NCI-H774 (cell line): ENCODE results near the gene TMEM86B.
"Not testable (repeated sequence)": the region's sequence is repeated elsewhere in the genome, so short reads cannot be mapped to it uniquely, and the experiment has no call there.

Experiments used
- DNase-seq: peaks from one replicate; lab custom pipeline; 2025; lab: John Stamatoyannopoulos, UW

TMEM86B gene

GRCh38 chr19:55241935-55242464 lies 13.4 kb upstream of the TMEM86B start:
- DNase-seq: no peak

- no peak for DNase-seq
These were observed 12.8 kb upstream of the TMEM86B start for GRCh38 chr19:55241143-55241934.

DNA sequence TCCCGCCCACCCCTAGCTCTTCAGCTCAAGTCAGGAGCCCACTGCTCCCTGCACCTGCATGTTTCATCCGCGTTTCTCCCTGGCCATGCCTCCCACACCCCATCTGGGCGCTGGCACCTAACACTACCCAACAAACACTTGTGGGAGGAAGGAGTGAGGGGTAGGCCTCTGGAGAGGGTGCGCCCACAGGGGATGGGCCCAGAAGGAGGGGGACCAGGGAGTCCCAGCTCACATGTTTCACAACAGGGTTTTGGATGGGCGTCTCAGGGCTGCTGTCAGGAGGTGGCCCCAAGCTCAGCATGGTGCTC lies 12.1 kb upstream of the TMEM86B start:
- no peak for DNase-seq

- no peak for DNase-seq
These were observed 10.4 kb upstream of the TMEM86B start for GRCh38 chr19:55239004-55239403.

DNA sequence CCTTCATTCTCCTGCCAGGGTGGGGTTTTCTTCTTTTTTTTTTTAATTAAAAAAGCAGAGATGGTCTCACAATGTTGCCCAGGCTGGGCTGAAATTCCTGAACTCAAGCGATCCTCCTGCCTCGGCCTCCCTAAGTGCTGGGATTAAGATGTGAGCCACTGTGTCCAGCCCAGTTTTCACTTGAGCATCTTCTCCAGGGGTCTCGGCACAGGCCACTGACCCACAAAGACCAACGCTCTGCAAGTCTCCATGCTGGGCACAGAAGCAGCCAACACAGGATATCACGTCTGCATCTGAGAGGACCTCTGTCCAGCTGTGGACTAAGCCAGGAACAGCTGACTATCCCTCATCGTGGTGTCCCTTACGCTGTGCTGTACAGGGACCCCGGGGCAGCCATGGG lies 9.5 kb upstream of the TMEM86B start:
- DNase-seq: no peak

DNA sequence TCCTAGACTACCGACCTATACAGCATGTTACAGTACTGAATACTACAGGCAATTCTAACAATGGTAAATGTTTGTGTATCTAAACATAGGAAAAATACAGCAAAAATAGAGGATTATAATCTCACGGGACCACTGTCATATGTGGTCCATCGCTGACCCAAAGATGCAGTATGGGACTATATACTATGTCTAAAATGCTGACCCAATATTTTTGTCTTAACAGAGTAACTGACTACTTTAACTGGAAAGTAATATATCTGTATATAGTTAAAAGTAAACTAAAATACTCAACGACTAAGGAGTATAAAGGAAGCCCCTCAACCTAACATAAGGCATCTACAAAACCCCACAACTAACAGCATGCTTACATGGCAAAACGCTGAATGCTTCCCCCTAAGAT lies 4.4 kb upstream of the TMEM86B start:
- DNase-seq: no peak

- DNase-seq: no peak
These were observed 3.7 kb upstream of the TMEM86B start for GRCh38 chr19:55232286-55232602.

- no peak for DNase-seq
These were observed 3.1 kb upstream of the TMEM86B start for GRCh38 chr19:55231391-55232285.

GRCh38 chr19:55230780-55231179 lies 2.2 kb upstream of the TMEM86B start:
- no peak for DNase-seq

DNA sequence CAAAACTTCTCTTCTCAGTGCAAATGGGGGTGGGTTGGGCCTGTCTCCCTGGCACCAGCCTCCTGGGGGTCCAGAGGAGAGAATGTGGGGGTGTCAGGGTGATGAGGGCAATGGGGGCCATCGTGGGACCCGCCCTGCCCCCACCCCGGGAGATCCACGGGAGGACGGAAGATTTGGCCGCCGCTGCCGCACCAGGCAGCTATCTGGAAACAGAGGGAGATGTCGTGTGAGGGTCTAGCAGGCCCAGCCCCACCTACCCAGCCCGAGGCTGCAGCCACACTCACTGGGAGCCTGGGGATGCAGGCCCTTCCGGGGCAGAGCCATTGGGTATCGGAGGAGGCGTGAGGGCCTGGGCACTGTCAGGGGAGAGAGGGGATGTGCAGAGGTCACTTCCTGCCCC lies 1.8 kb upstream of the TMEM86B start:
- DNase-seq: no peak

DNA sequence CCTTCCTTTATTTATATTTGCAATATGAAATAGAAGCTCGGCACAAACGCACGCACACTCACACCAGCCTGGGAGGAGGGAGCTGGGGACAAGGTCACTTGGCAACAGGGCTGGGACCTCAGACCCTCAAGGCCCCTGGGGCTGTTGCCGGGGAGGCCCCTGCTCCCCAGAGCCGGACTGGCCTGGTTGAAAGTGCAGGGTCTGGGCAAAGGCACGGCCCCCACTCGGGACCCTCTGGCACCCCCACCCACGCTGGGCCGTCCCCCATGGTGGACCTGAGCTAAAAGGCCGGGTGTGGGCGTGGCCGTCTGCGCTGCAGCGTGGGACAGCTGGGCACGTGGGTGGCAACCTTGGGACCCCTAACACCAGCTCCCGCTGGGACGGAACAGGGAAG lies 1.2 kb upstream of the TMEM86B start:
- no peak for DNase-seq

GRCh38 chr19:55229145-55229788 lies 704 bp upstream of the TMEM86B start:
- no peak for DNase-seq

- DNase-seq: no peak
These were observed 560 bp downstream of the TMEM86B start for GRCh38 chr19:55228015-55228391.

GRCh38 chr19:55227241-55228014 lies 1.1 kb downstream of the TMEM86B start:
- DNase-seq: no peak

DNA sequence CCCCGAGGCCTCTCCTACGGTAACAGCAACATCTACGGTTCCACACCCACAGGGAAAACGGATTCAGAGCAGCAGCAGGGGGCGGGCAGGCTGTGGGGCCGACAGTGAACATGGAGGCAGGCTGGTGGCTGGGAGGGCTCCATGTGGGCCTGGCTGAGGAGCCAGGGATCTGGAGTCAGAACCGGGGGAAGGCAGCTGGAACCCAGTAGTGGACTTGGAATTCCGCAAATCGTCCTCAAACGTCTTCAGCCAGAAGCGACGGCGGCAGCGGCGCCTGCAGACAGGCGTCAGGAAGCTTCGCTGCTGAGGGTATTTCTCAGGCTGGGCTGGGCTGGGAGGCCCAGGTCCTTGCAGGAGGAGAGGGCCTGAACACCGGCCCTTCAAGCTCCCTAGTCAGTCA lies 1.8 kb downstream of the TMEM86B start:
- no peak for DNase-seq

DNA sequence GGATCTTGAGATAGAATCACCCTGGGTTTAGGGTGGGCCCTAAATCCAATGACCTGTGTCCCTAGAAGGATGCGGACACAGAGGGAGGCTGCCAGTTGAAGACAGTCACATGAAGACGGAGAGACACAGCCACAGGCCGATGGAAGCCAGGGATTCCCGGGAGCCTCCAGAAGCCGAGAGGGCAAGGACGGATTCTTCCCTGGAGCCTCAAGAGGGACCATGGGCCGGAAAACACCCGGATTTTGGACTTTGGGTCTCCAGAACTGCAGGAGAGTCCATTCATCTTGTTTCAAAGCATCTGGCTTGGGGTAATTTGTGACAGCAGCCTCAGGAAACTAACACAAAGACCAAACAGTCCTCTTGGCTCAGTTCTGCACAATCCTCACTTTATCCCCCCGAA lies 2.3 kb downstream of the TMEM86B start:
- DNase-seq: no peak

GRCh38 chr19:55225415-55225958 lies 3.1 kb downstream of the TMEM86B start:
- DNase-seq: no peak

DNA sequence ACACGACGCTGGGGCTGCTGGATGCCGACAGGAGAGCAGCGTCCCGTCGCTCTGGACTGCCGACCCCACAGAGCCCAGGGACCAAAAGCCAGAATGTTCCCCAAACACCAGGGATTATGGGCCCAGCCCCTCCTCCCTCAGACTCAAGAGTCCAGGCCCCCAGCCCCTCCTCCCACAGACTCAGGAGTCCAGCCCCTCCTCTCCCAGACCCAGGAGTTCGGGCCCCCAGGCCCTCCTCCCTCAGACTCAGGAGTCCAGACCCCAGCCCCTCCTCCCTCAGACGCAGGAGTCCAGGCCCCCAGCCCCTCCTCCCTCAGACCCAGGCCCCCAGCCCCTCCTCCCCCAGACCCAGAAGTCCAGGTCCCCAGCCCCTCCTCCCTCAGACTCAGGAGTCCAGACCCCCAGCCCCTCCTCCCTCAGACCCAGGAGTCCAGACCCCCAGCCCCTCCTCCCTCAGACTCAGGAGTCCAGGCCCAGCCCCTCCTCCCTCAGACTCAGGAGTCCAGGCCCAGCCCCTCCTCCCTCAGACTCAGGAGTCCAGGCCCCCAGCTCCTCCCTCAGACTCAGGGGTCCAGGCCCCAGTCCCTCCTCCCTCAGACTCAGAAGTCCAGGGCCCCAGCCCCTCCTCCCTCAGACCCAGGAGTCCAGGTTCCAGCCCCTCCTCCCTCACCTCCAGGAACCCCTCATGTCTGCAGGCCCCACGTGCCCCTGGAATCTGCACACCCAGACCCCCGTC lies 3.7 kb downstream of the TMEM86B start:
- not testable (repeated sequence) for DNase-seq

GRCh38 chr19:55224038-55224665 lies 4.4 kb downstream of the TMEM86B start:
- no peak for DNase-seq

- DNase-seq: no peak
These were observed 5.1 kb downstream of the TMEM86B start for GRCh38 chr19:55223291-55224037.
